SK-N-SH treated with all-trans-retinoic acid at 6 μM for 48 hours (cell line): ENCODE data around the gene SETMAR.

Experiments
- ATAC-seq: fragments of 200-7000 bp; cut with Tn5 transposase; 3 replicates; pipeline ENCODE4 v1.9.1; 2020; ENCODE audit warnings: mild to moderate bottlenecking, moderate library complexity
- ARNTL ChIP-seq: fragments of 450-650 bp; formaldehyde crosslinking; IDR thresholded peaks from 2 replicates; pipeline ENCODE4 v1.5.0; 2020; ENCODE audit warnings: low read depth, mild to moderate bottlenecking, moderate library complexity, borderline replicate concordance
- BACH2 ChIP-seq: fragments of 250-450 bp; sonication (Bioruptor Pico); IDR thresholded peaks from 2 replicates; pipeline ENCODE4 v1.9.0; 2021; ENCODE audit warnings: mild to moderate bottlenecking, borderline replicate concordance
- CREB5 ChIP-seq: fragments of 250-450 bp; sonication (Bioruptor Pico); IDR thresholded peaks from 2 replicates; pipeline ENCODE4 v1.5.1; 2020; ENCODE audit warnings: low read depth, mild to moderate bottlenecking, moderate library complexity
- CSDC2 ChIP-seq: fragments of 250-450 bp; sonication (Bioruptor Pico); IDR thresholded peaks from 2 replicates; pipeline ENCODE4 v1.5.0; 2020; ENCODE audit warnings: mild to moderate bottlenecking, moderate library complexity
- CSRNP3 ChIP-seq: fragments of 250-450 bp; sonication (Bioruptor Pico); IDR thresholded peaks from 2 replicates; pipeline ENCODE4 v1.5.1; 2021; ENCODE audit warnings: mild to moderate bottlenecking, moderate library complexity
- ESRRG ChIP-seq: fragments of 250-450 bp; sonication (Bioruptor Pico); IDR thresholded peaks from 2 replicates; pipeline ENCODE4 v1.6.1; 2021; ENCODE audit warnings: mild to moderate bottlenecking
- GLIS3 ChIP-seq: fragments of 250-450 bp; sonication (Bioruptor Pico); IDR thresholded peaks from 2 replicates; pipeline ENCODE4 v1.5.0; 2020; ENCODE audit warnings: mild to moderate bottlenecking, moderate library complexity
- ISL1 ChIP-seq: fragments of 250-450 bp; sonication (Bioruptor Pico); IDR thresholded peaks from 2 replicates; pipeline ENCODE4 v2.1.2; 2022; ENCODE audit warnings: mild to moderate bottlenecking, moderate library complexity
- OSR1 ChIP-seq: fragments of 250-450 bp; sonication (Bioruptor Pico); IDR thresholded peaks from 2 replicates; pipeline ENCODE4 v1.8.0; 2022; ENCODE audit warnings: moderate library complexity, mild to moderate bottlenecking, inconsistent platforms
- PATZ1 ChIP-seq: fragments of 250-450 bp; sonication (Bioruptor Pico); IDR thresholded peaks from 2 replicates; pipeline ENCODE4 v1.8.0; 2020; ENCODE audit warnings: mild to moderate bottlenecking, moderate library complexity, borderline replicate concordance
- RARB ChIP-seq: fragments of 250-450 bp; sonication (Bioruptor Pico); IDR thresholded peaks from 2 replicates; pipeline ENCODE4 v1.8.0; 2021; ENCODE audit warnings: mild to moderate bottlenecking, moderate library complexity
- SNAI2 ChIP-seq: fragments of 250-450 bp; sonication (Bioruptor Pico); IDR thresholded peaks from 2 replicates; pipeline ENCODE4 v1.5.0; 2020; ENCODE audit warnings: mild to moderate bottlenecking, moderate library complexity
- TCF4 ChIP-seq: fragments of 250-450 bp; sonication (Bioruptor Pico); IDR thresholded peaks from 2 replicates; pipeline ENCODE4 v1.8.0; 2021; ENCODE audit warnings: mild to moderate bottlenecking, moderate library complexity, borderline replicate concordance
- TOX ChIP-seq: fragments of 250-450 bp; sonication (Bioruptor Pico); IDR thresholded peaks from 2 replicates; pipeline ENCODE4 v1.8.0; 2021; ENCODE audit warnings: mild to moderate bottlenecking, moderate library complexity, borderline replicate concordance
- TSHZ2 ChIP-seq: fragments of 250-450 bp; sonication (Bioruptor Pico); IDR thresholded peaks from 2 replicates; pipeline ENCODE4 v1.5.0; 2020; ENCODE audit warnings: mild to moderate bottlenecking, moderate library complexity
- ZC3H10 ChIP-seq: fragments of 250-450 bp; sonication (Bioruptor Pico); IDR thresholded peaks from 2 replicates; pipeline ENCODE4 v1.5.1; 2021; ENCODE audit warnings: mild to moderate bottlenecking, moderate library complexity
- ZFP3 ChIP-seq: fragments of 250-450 bp; sonication (Bioruptor Pico); IDR thresholded peaks from 2 replicates; pipeline ENCODE4 v1.5.0; 2020; ENCODE audit warnings: mild to moderate bottlenecking, moderate library complexity
- ZFP30 ChIP-seq: fragments of 450-650 bp; formaldehyde crosslinking; IDR thresholded peaks from 2 replicates; pipeline ENCODE4 v1.5.0; 2022; ENCODE audit warnings: mild to moderate bottlenecking, moderate library complexity
- ZNF565 ChIP-seq: fragments of 450-650 bp; formaldehyde crosslinking; conservative IDR thresholded peaks from 2 replicates; pipeline ENCODE4 v1.5.0; 2020; ENCODE audit warnings: low read depth, mild to moderate bottlenecking, moderate library complexity
- ZNF70 ChIP-seq: fragments of 450-650 bp; formaldehyde crosslinking; IDR thresholded peaks from 2 replicates; pipeline ENCODE4 v1.5.0; 2020; ENCODE audit warnings: mild to moderate bottlenecking, moderate library complexity

Gene SETMAR

GRCh38 chr3:4313606-4314293 is 10.6 kb downstream of the SETMAR start:
- TF ChIP-seq RARB (CRISPR knock-in tag), result no peak
- TF ChIP-seq BACH2, result no peak
- no peak for TF ChIP-seq ISL1
- TF ChIP-seq PATZ1 (CRISPR knock-in tag), result no peak
- TF ChIP-seq CSRNP3 (CRISPR knock-in tag), result no peak
- no peak for TF ChIP-seq TSHZ2 (CRISPR knock-in tag)
- TF ChIP-seq GLIS3 (CRISPR knock-in tag), result no peak
- TF ChIP-seq SNAI2 (CRISPR knock-in tag), result no peak
- no peak for TF ChIP-seq ZNF70 (CRISPR knock-in tag)
- TF ChIP-seq ZFP30 (CRISPR knock-in tag), result no peak
- no peak for TF ChIP-seq ZC3H10
- TF ChIP-seq ZFP3 (CRISPR knock-in tag), result no peak
- TF ChIP-seq TCF4 (CRISPR knock-in tag), result no peak
- no peak for TF ChIP-seq ESRRG
- TF ChIP-seq OSR1 (CRISPR knock-in tag), result no peak
- no peak for TF ChIP-seq ZNF565 (CRISPR knock-in tag)
- ATAC-seq, result no peak; the same call in 2 of the 3 replicates

- peak; percentile 70 for ATAC-seq
- TF ChIP-seq ISL1, result no peak
These were observed 11.5 kb downstream of the SETMAR start for GRCh38 chr3:4314688-4315087.

- no peak for ATAC-seq
- no peak for TF ChIP-seq CSDC2
- no peak for TF ChIP-seq ARNTL
- no peak for TF ChIP-seq ZC3H10
- no peak for TF ChIP-seq GLIS3 (CRISPR knock-in tag)
- TF ChIP-seq ZFP30 (CRISPR knock-in tag), result no peak
- no peak for TF ChIP-seq CREB5 (CRISPR knock-in tag)
- no peak for TF ChIP-seq SNAI2 (CRISPR knock-in tag)
- TF ChIP-seq ESRRG, result no peak
- TF ChIP-seq CSRNP3 (CRISPR knock-in tag), result no peak
- TF ChIP-seq BACH2, result no peak
- no peak for TF ChIP-seq TOX (CRISPR knock-in tag)
- TF ChIP-seq ZNF70 (CRISPR knock-in tag), result no peak
These were observed 17.1 kb downstream of the SETMAR start for GRCh38 chr3:4320096-4320911.
